SK-N-SH (cell line): ENCODE measurements around the gene DOK3.

Source experiments
- EP300 ChIP-seq, 2 experiments: IDR thresholded peaks; 2 replicates each; pipeline versions ENCODE4 v1.4.0 to v1.6.1; 2012; ENCODE audit warnings: borderline replicate concordance in 1 of 2, low read depth in 1 of 2, low read length in 1 of 2
- EZH2phosphoT487 ChIP-seq: fragments of 200-600 bp; sonication (generic); IDR thresholded peaks from 2 replicates; pipeline ENCODE4 v1.6.1; 2017; ENCODE audit warnings: low read depth, mixed run types, mild to moderate bottlenecking, antibody characterized with exemption, moderate library complexity, borderline replicate concordance
- MEF2A ChIP-seq: IDR thresholded peaks from 2 replicates; pipeline ENCODE4 v1.4.0; 2012; ENCODE audit warnings: low read depth, borderline replicate concordance
- MXI1 ChIP-seq: IDR thresholded peaks from 2 replicates; pipeline ENCODE4 v1.6.1; 2012; ENCODE audit warnings: mild to moderate bottlenecking, low read depth, low read length, improper control_type of control experiment
- POLR2AphosphoS5 ChIP-seq: IDR thresholded peaks from 2 replicates; pipeline ENCODE4 v1.6.1; 2012; ENCODE audit warnings: low read depth, low read length
- REST ChIP-seq: IDR thresholded peaks from 2 replicates; pipeline ENCODE4 v1.6.1; 2012; ENCODE audit warnings: mild to moderate bottlenecking, low read depth, low read length, moderate library complexity
- SMC3 ChIP-seq: IDR thresholded peaks from 2 replicates; pipeline ENCODE4 v1.6.1; 2012; ENCODE audit warnings: low read depth, low read length, improper control_type of control experiment
- TEAD4 ChIP-seq: IDR thresholded peaks from 2 replicates; pipeline ENCODE4 v1.4.0; 2012; ENCODE audit warnings: mild to moderate bottlenecking, borderline replicate concordance; ENCODE audit not compliant: insufficient read depth
- TF ChIP-seq, protein P1 (sequence below): fragments of 200-600 bp; sonication (generic); IDR thresholded peaks from 2 replicates; pipeline ENCODE4 v1.6.1; 2017; ENCODE audit warnings: antibody characterized with exemption, mild to moderate bottlenecking, moderate library complexity

- TF ChIP-seq MXI1 (no peak), TEAD4 (no peak), EZH2phosphoT487 (no peak), MEF2A (no peak), SMC3 (peak; percentile 50; the same call in 1 of the 2 replicates), REST (no peak), POLR2AphosphoS5 (peak; percentile 39), EP300 (IDR thresholded peaks at IDR 0.05; ENCODE audit: borderline replicate concordance in 1 of 2, low read depth in 1 of 2, low read length in 1 of 2) (no peak)
- TF ChIP-seq, protein P1, sequence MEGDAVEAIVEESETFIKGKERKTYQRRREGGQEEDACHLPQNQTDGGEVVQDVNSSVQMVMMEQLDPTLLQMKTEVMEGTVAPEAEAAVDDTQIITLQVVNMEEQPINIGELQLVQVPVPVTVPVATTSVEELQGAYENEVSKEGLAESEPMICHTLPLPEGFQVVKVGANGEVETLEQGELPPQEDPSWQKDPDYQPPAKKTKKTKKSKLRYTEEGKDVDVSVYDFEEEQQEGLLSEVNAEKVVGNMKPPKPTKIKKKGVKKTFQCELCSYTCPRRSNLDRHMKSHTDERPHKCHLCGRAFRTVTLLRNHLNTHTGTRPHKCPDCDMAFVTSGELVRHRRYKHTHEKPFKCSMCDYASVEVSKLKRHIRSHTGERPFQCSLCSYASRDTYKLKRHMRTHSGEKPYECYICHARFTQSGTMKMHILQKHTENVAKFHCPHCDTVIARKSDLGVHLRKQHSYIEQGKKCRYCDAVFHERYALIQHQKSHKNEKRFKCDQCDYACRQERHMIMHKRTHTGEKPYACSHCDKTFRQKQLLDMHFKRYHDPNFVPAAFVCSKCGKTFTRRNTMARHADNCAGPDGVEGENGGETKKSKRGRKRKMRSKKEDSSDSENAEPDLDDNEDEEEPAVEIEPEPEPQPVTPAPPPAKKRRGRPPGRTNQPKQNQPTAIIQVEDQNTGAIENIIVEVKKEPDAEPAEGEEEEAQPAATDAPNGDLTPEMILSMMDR = peak; percentile 76
Measured at GRCh38 chr5:177455661-177456590, 53.7 kb downstream of the DOK3 start.
